DMS53 treated with DMSO at 0.1 percent for 48 hours (cell line): ENCODE data around the gene DPYD.

ENCODE experiments used
- DNase-seq: peaks from one replicate; lab custom pipeline; 2025; ENCODE audit not compliant: unreplicated experiment; lab: John Stamatoyannopoulos, UW

DPYD gene

GRCh38 chr1:97630948-97631347 is 289.9 kb downstream of the DPYD start:
- no peak for DNase-seq

GRCh38 chr1:97630281-97630680 is 290.6 kb downstream of the DPYD start:
- no peak for DNase-seq

- DNase-seq, result no peak
Observed at GRCh38 chr1:97623220-97623619, 297.6 kb downstream of the DPYD start.

GRCh38 chr1:97621955-97622354 is 298.9 kb downstream of the DPYD start:
- no peak for DNase-seq

GRCh38 chr1:97619706-97620105 is 301.1 kb downstream of the DPYD start:
- no peak for DNase-seq

- no peak for DNase-seq
Observed at GRCh38 chr1:97610748-97611147, 310.1 kb downstream of the DPYD start.

GRCh38 chr1:97610102-97610501 is 310.7 kb downstream of the DPYD start:
- DNase-seq, result no peak

GRCh38 chr1:97608272-97608671 is 312.6 kb downstream of the DPYD start:
- DNase-seq, result no peak

- DNase-seq, result no peak
Observed at GRCh38 chr1:97603776-97604175, 317.1 kb downstream of the DPYD start.

- DNase-seq, result no peak
Observed at GRCh38 chr1:97603218-97603617, 317.6 kb downstream of the DPYD start.

- peak; percentile 43 for DNase-seq
Observed at GRCh38 chr1:97599447-97599846, 321.4 kb downstream of the DPYD start.

GRCh38 chr1:97593192-97593591 is 327.6 kb downstream of the DPYD start:
- DNase-seq, result no peak

GRCh38 chr1:97588772-97589171 is 332.1 kb downstream of the DPYD start:
- no peak for DNase-seq

GRCh38 chr1:97581614-97582051 is 339.2 kb downstream of the DPYD start:
- no peak for DNase-seq

- DNase-seq, result no peak
Observed at GRCh38 chr1:97577613-97578012, 343.2 kb downstream of the DPYD start.

GRCh38 chr1:97573553-97573952 is 347.3 kb downstream of the DPYD start:
- DNase-seq, result no peak

- DNase-seq, result no peak
Observed at GRCh38 chr1:97572561-97572960, 348.3 kb downstream of the DPYD start.

GRCh38 chr1:97571760-97572159 is 349.1 kb downstream of the DPYD start:
- no peak for DNase-seq

- no peak for DNase-seq
Observed at GRCh38 chr1:97570691-97571090, 350.1 kb downstream of the DPYD start.

GRCh38 chr1:97567000-97567749 is 353.7 kb downstream of the DPYD start:
- DNase-seq, result no peak

GRCh38 chr1:97565886-97566285 is 354.9 kb downstream of the DPYD start:
- DNase-seq, result no peak

- no peak for DNase-seq
Observed at GRCh38 chr1:97563926-97564325, 356.9 kb downstream of the DPYD start.

- no peak for DNase-seq
Observed at GRCh38 chr1:97562081-97562480, 358.8 kb downstream of the DPYD start.
